Endothelial cell of umbilical vein (primary cell): ENCODE measurements around the gene ARL4C. TPM values are rescaled to one million over a fixed set of nuclear protein-coding genes. Genes with fewer than 3 reads are reported as not detected.

Experiments
- BruUV-seq: library from RNA; stranded (reverse); fragments of 400-500 nt; replicated peaks from 2 replicates; lab custom pipeline; 2021; lab: Mats Ljungman, UMichigan
- CTCF ChIA-PET: fragments of 300-600, 350-600 bp; sonication (Branson Sonifier 250); formaldehyde crosslinking; loops from one replicate; lab custom pipeline; 2021; ENCODE audit warnings: antibody characterized with exemption, inconsistent platforms; lab: Charles Lee
- POLR2A ChIA-PET: fragments of 300-600, 350-600 bp; sonication (Branson Sonifier 250); formaldehyde crosslinking; loops from one replicate; lab custom pipeline; 2021; ENCODE audit warnings: antibody characterized with exemption, inconsistent platforms; lab: Charles Lee
- DNase-seq: peaks from one replicate; pipeline ENCODE4 v3.0.0-alpha.2; 2011; ENCODE audit warnings: low read depth, low spot score
- FAIRE-seq: peaks from 2 replicates; lab custom pipeline; 2011; peaks lifted over from hg19 to GRCh38; lab: Jason Lieb, UNC
- H2AFZ ChIP-seq: 2 replicates; pipeline ENCODE4 v1.6.0; 2012; ENCODE audit warnings: low read depth, low read length, control low read depth, inconsistent platforms
- H3K27ac ChIP-seq: 2 replicates; pipeline ENCODE4 v1.5.1; 2011; ENCODE audit warnings: low read depth, mild to moderate bottlenecking, control low read depth, low read length, moderate library complexity; ENCODE audit not compliant: insufficient read depth
- H3K27me3 ChIP-seq, 2 experiments: 2 replicates each; pipeline versions ENCODE4 v1.6.0 to v1.6.1; 2011; ENCODE audit warnings: low read length in 2 of 2, mixed read lengths in 1 of 2; ENCODE audit not compliant: control insufficient read depth in 2 of 2, insufficient read depth in 2 of 2
- H3K36me3 ChIP-seq, 2 experiments: 2 replicates in 1 of 2; 3 replicates in 1 of 2; pipeline ENCODE4 v1.5.1; 2011; ENCODE audit warnings: low read length in 2 of 2, mild to moderate bottlenecking in 1 of 2, moderate library complexity in 1 of 2; ENCODE audit not compliant: control insufficient read depth in 2 of 2, insufficient read depth in 2 of 2; ENCODE audit errors: extremely low read depth in 1 of 2
- H3K4me1 ChIP-seq: 3 replicates; pipeline ENCODE4 v1.5.1; 2011; ENCODE audit warnings: mild to moderate bottlenecking, low read length; ENCODE audit not compliant: control insufficient read depth, insufficient read depth; ENCODE audit errors: extremely low read depth
- H3K4me2 ChIP-seq: 2 replicates; pipeline ENCODE4 v1.6.1; 2011; ENCODE audit warnings: low read length, control low read depth, mixed read lengths; ENCODE audit not compliant: insufficient read depth
- H3K4me3 ChIP-seq, 3 experiments: fragments of 200-600 bp in 1 of 3; sonication (generic), shearing (Covaris generic) in 1 of 3; replicated peaks in 1 of 3; 2 replicates each; pipeline ENCODE4 v1.5.1; 2011 to 2016; ENCODE audit warnings: control low read depth in 3 of 3, low read length in 3 of 3, mild to moderate bottlenecking in 2 of 3, inconsistent platforms in 1 of 3, low read depth in 1 of 3, moderate library complexity in 1 of 3; ENCODE audit not compliant: insufficient read depth in 1 of 3
- H3K79me2 ChIP-seq: 2 replicates; pipeline ENCODE4 v1.6.0; 2012; ENCODE audit warnings: low read length, inconsistent platforms; ENCODE audit not compliant: control insufficient read depth, insufficient read depth
- H3K9ac ChIP-seq: replicated peaks from 2 replicates; pipeline ENCODE3; 2011; ENCODE audit warnings: low read length, control low read depth; ENCODE audit not compliant: insufficient read depth; ENCODE audit errors: extremely low read depth
- H3K9me1 ChIP-seq: replicated peaks from 3 replicates; pipeline ENCODE4 v1.6.0; 2011; ENCODE audit warnings: mild to moderate bottlenecking, low read length; ENCODE audit not compliant: control insufficient read depth, insufficient read depth; ENCODE audit errors: extremely low read depth
- H3K9me3 ChIP-seq: replicated peaks from 2 replicates; pipeline ENCODE4 v1.5.1; 2012; ENCODE audit warnings: low read length, inconsistent platforms; ENCODE audit not compliant: control insufficient read depth, insufficient read depth
- H4K20me1 ChIP-seq: replicated peaks from 2 replicates; pipeline ENCODE3; 2011; ENCODE audit warnings: mild to moderate bottlenecking, low read length; ENCODE audit not compliant: control insufficient read depth, insufficient read depth; ENCODE audit errors: extremely low read depth
- CTCF ChIP-seq, 2 donors: IDR thresholded peaks; 1 replicate in 1 of 2; 2 replicates in 1 of 2; pipeline ENCODE4 v1.5.1; 2011; ENCODE audit warnings: low read length in 2 of 2, mild to moderate bottlenecking in 2 of 2, moderate library complexity in 2 of 2, control low read depth in 1 of 2, inconsistent platforms in 1 of 2, low read depth in 1 of 2; ENCODE audit not compliant: insufficient read depth in 1 of 2; ENCODE audit errors: extremely low read depth in 1 of 2
- EZH2 ChIP-seq: IDR thresholded peaks from 2 replicates; pipeline ENCODE4 v1.6.1; 2012; ENCODE audit warnings: borderline replicate concordance, low read depth, mild to moderate bottlenecking, moderate library complexity, low read length, inconsistent platforms; ENCODE audit not compliant: severe bottlenecking
- FOS ChIP-seq: IDR thresholded peaks from 2 replicates; pipeline ENCODE4 v1.6.1; 2011; ENCODE audit warnings: mild to moderate bottlenecking, low read length, moderate library complexity, borderline replicate concordance; ENCODE audit not compliant: insufficient read depth
- GATA2 ChIP-seq: IDR thresholded peaks from 2 replicates; pipeline ENCODE4 v1.7.0; 2011; ENCODE audit warnings: low read depth, mild to moderate bottlenecking, moderate library complexity, mixed read lengths, low read length; ENCODE audit not compliant: insufficient read length, insufficient read depth
- JUN ChIP-seq: IDR thresholded peaks from 2 replicates; pipeline ENCODE4 v1.6.1; 2011; ENCODE audit warnings: borderline replicate concordance, low read depth; ENCODE audit not compliant: insufficient read length, insufficient read depth
- MAX ChIP-seq: IDR thresholded peaks from 2 replicates; pipeline ENCODE4 v1.6.1; 2011; ENCODE audit not compliant: insufficient read depth, insufficient read length
- MYC ChIP-seq: IDR thresholded peaks from one replicate; pipeline ENCODE4 v1.6.1; 2011; ENCODE audit warnings: mild to moderate bottlenecking, low read depth, low read length
- POLR2A ChIP-seq: IDR thresholded peaks from 2 replicates; pipeline ENCODE4 v1.6.1; 2012; ENCODE audit warnings: low read depth, mild to moderate bottlenecking, control low read depth, low read length
- POLR2AphosphoS5 ChIP-seq: IDR thresholded peaks from 2 replicates; pipeline ENCODE4 v1.6.1; 2012; ENCODE audit warnings: low read depth, mild to moderate bottlenecking, control low read depth, low read length, moderate library complexity; ENCODE audit not compliant: insufficient read depth
- dilution Hi-C: fragments of 300-500 bp; cut with MboI; formaldehyde crosslinking; loops from one replicate; pipeline ENCODE4 v1.15.0; 2019; ENCODE audit warnings: low sequenced_read_pairs; ENCODE audit not compliant: extremely low pct_ligation_motif_present
- intact Hi-C: fragments of 100-400 bp; cut with micrococcal nuclease; formaldehyde crosslinking; loops from one replicate; pipeline ENCODE4 v1.10.0; 2022
- polyA plus RNA-seq, 4 experiments: library from polyadenylated mRNA; depleted of rRNA in 3 of 4; stranded (reverse) in 3 of 4; unstranded in 1 of 4; fragments of >200 nt; gene quantifications; 2 replicates each; pipeline versions ENCODE4 v1.2.1 to v1.2.3, GENCODE V29; 2011 to 2012; ENCODE audit warnings: missing spikeins in 1 of 4
- total RNA-seq: library from RNA; stranded (reverse); gene quantifications from 2 replicates; pipeline ENCODE4 v1.2.3, GENCODE V29; 2021

The ARL4C gene
- total and polyA plus RNA-seq, 2 donors (not counting 3 experiments of a cell fraction or from before 2014, with no cell fraction given): 5.5 to 10.5 TPM

- Histone ChIP-seq H3K9ac (peak overlapping the region; percentile 52), H3K4me3 (peak overlapping the region in 1 of 3 experiments; percentile 32), H3K27me3 (no peaks in the 10 kb centered on the region), H3K4me2 (no peak overlapping the region), H3K27ac (no peak overlapping the region), H4K20me1 (no peaks in the 10 kb centered on the region), H3K79me2 (no peaks in the 10 kb centered on the region), H3K9me3 (no peaks in the 10 kb centered on the region), H3K36me3 (no peaks in the 10 kb centered on the region), H3K4me1 (peaks cover 16% of the 10 kb centered on the region), H3K9me1 (no peaks in the 10 kb centered on the region), H2AFZ (peak overlapping the region; percentile 60)
- ChIA-PET CTCF (interaction anchor here (0.8 to 4.8 kb wide), 19 partner anchors 48 to 619 kb away, joined by 3 to 81 read pairs (median 3); no protein-coding TSS in a partner anchor), POLR2A (no interaction called here)
- dilution Hi-C loops (no loop called here), intact Hi-C loops (loop anchor here (2.0 kb wide), 2 partner anchors 295 to 643 kb away; partner anchors contain the start of gene HJURP)
- TF ChIP-seq JUN (no peak), MYC (no peak), EZH2 (no peak), GATA2 (no peak), POLR2A (no peak), POLR2AphosphoS5 (no peak), CTCF (IDR thresholded peaks at IDR 0.05; ENCODE audit: extremely low read depth in 1 of 2, insufficient read depth in 1 of 2, low read depth in 1 of 2, low read length in 2 of 2) (no peak), MAX (no peak), FOS (no peak)
- FAIRE-seq (no peak), DNase-seq (no peak)
- BruUV-seq: no TSS peak
Measured at GRCh38 chr2:234497594-234498235, 834 bp upstream of the ARL4C start.
